GM19043 (cell line): ENCODE measurements around the gene TRIM17.

Experiments
- ATAC-seq: cut with Tn5 transposase; IDR thresholded peaks from one replicate; pipeline ENCODE4 v1.9.1; 2021; ENCODE audit warnings: low read depth; ENCODE audit not compliant: unreplicated experiment

Gene TRIM17

GRCh38 chr1:228405200-228405978, 11.3 kb downstream of the TRIM17 start:
- no peak for ATAC-seq

GRCh38 chr1:228404107-228404720, 12.4 kb downstream of the TRIM17 start:
- no peak for ATAC-seq

- no peak for ATAC-seq
Observed at GRCh38 chr1:228403231-228403631, 13.4 kb downstream of the TRIM17 start.

GRCh38 chr1:228402641-228403025, 14.0 kb downstream of the TRIM17 start:
- ATAC-seq, result no peak

- ATAC-seq, result no peak
Observed at GRCh38 chr1:228401782-228402640, 14.7 kb downstream of the TRIM17 start.

- ATAC-seq, result no peak
Observed at GRCh38 chr1:228400692-228401454, 15.8 kb downstream of the TRIM17 start.

GRCh38 chr1:228400237-228400651, 16.4 kb downstream of the TRIM17 start:
- no peak for ATAC-seq

GRCh38 chr1:228399531-228400236, 17.0 kb downstream of the TRIM17 start:
- ATAC-seq, result no peak

GRCh38 chr1:228398741-228399461, 17.8 kb downstream of the TRIM17 start:
- no peak for ATAC-seq

GRCh38 chr1:228397966-228398365, 18.7 kb downstream of the TRIM17 start:
- ATAC-seq, result no peak

GRCh38 chr1:228396770-228397662, 19.6 kb downstream of the TRIM17 start:
- no peak for ATAC-seq

- no peak for ATAC-seq
Observed at GRCh38 chr1:228394571-228395394, 21.9 kb downstream of the TRIM17 start.

GRCh38 chr1:228393811-228394570, 22.7 kb downstream of the TRIM17 start:
- ATAC-seq, result no peak

GRCh38 chr1:228393268-228393701, 23.4 kb downstream of the TRIM17 start:
- no peak for ATAC-seq

GRCh38 chr1:228392111-228392936, 24.3 kb downstream of the TRIM17 start:
- ATAC-seq, result no peak
